T-helper 17 cell (primary cell): ENCODE measurements around the gene DTNB. TPM values are rescaled to one million over a fixed set of nuclear protein-coding genes. Genes with fewer than 3 reads are reported as not detected.
"Not testable (repeated sequence)": the region's sequence is repeated elsewhere in the genome, so short reads cannot be mapped to it uniquely, and the experiment has no call there.

ENCODE experiments used
- ATAC-seq: fragments of 150-1000 bp; cut with Tn5 transposase; 2 replicates; pipeline ENCODE4 v1.10.0; 2021; ENCODE audit warnings: mild to moderate bottlenecking, moderate library complexity
- DNase-seq, 3 donors: peaks; one replicate each; pipeline versions ENCODE4 v3.0.0 to v3.0.0-alpha.2; 2020 to 2021
- H3K9me3 ChIP-seq: one replicate; pipeline ENCODE4 v1.7.0; 2013; ENCODE audit warnings: low read length, mild to moderate bottlenecking; ENCODE audit not compliant: control insufficient read depth, poor library complexity, severe bottlenecking
- H3K27ac Mint-ChIP-seq: one replicate; pipeline ENCODE4 v1.8.0; 2022; ENCODE audit warnings: mild to moderate bottlenecking, moderate library complexity, mixed read lengths
- H3K27me3 Mint-ChIP-seq: one replicate; pipeline ENCODE4 v1.8.0; 2022; ENCODE audit warnings: mixed read lengths
- H3K36me3 Mint-ChIP-seq: one replicate; pipeline ENCODE4 v1.8.0; 2022; ENCODE audit warnings: low read depth, mixed read lengths
- H3K4me1 Mint-ChIP-seq: one replicate; pipeline ENCODE4 v1.8.0; 2022; ENCODE audit warnings: mild to moderate bottlenecking, mixed read lengths
- H3K4me3 Mint-ChIP-seq: one replicate; pipeline ENCODE4 v1.8.0; 2022; ENCODE audit warnings: mild to moderate bottlenecking, moderate library complexity, mixed read lengths
- total RNA-seq, 4 donors: library from RNA in 2 of 4; stranded (reverse) in 2 of 4; gene quantifications; one replicate each; pipeline ENCODE4 v1.2.3 and lab custom pipeline; 2022 to 2026

The DTNB gene
- 10 to 100 TPM; 32.3 to 36.3 TPM for total RNA-seq
- 17.3 to 20.6 reads per million in 2 donors for total RNA-seq (lab: John Stamatoyannopoulos, UW)

- H3K9me3 ChIP-seq = no peaks in the 10 kb centered on the region
- H3K4me1 Mint-ChIP-seq = peaks cover 30% of the 10 kb centered on the region
- H3K36me3 Mint-ChIP-seq = peaks cover 4% of the 10 kb centered on the region
- H3K27ac Mint-ChIP-seq = peak within 1 kb of the TSS; percentile 49
- peak; percentile 65 to 87 (median 82) for DNase-seq
- H3K4me3 Mint-ChIP-seq = peak within 1 kb of the TSS; percentile 88
- H3K27me3 Mint-ChIP-seq = no peaks in the 10 kb centered on the region
- ATAC-seq = peak; percentile 79
Measured at GRCh38 chr2:25673300-25674076, at the start of gene DTNB. DTNB (minus strand) TSS chr2:25673577; CDS start chr2:25652660, 20,917 bp downstream.

DNA sequence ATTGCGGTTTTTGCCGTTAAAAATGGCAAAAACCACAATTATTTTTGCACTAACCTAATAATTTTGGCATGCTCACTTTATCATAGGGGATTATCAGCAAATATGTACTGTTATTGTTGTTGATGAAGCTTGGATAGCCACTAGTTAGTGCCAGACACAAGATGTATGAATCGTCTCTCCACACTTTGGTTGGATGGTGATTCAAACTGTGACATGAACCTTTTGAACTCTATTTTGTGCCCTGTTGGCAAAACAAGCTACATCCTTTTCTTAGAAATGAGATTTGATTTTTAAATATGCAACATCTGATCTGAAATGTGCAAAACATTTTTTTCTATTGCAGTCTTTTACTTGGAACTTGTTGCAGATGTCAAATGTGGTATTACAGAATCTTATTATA lies 48.8 kb upstream of the DTNB start:
- peaks cover 7% of the 10 kb centered on the region for H3K4me1 Mint-ChIP-seq
- no peak for DNase-seq
- no peak for ATAC-seq
- H3K4me3 Mint-ChIP-seq = no peak overlapping the region
- no peaks in the 10 kb centered on the region for H3K36me3 Mint-ChIP-seq
- no peaks in the 10 kb centered on the region for H3K9me3 ChIP-seq
- H3K27me3 Mint-ChIP-seq = peaks cover 15% of the 10 kb centered on the region
- H3K27ac Mint-ChIP-seq = no peak overlapping the region

- no peak overlapping the region for H3K27ac Mint-ChIP-seq
- H3K4me1 Mint-ChIP-seq = peaks cover 7% of the 10 kb centered on the region
- H3K27me3 Mint-ChIP-seq = peaks cover 19% of the 10 kb centered on the region
- no peak for DNase-seq
- no peak for ATAC-seq
- no peaks in the 10 kb centered on the region for H3K9me3 ChIP-seq
- no peaks in the 10 kb centered on the region for H3K36me3 Mint-ChIP-seq
- H3K4me3 Mint-ChIP-seq = no peak overlapping the region
Measured at GRCh38 chr2:25720575-25720974, 47.2 kb upstream of the DTNB start.

DNA sequence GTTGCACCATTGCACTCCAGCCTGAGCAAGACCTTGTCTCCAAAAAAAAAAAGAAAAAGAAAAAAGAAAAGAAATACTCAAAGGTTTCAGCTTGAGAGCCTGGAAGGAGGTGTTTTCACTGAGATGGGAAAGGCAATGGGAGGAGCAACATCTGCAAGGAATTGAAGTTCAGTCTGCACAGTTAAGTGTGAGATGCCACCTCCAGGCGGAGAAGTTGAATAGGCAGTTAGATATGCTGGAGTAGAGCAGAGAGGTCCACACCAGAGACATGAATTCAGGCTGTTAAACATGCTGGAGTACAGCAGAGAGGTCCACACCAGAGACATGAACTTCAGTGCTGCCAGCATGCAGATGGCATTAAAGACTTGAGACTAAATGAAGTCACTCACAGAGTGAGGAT lies 41.4 kb upstream of the DTNB start:
- Mint-ChIP-seq H3K4me3 (no peak overlapping the region), H3K27me3 (peaks cover 33% of the 10 kb centered on the region), H3K36me3 (no peaks in the 10 kb centered on the region), H3K4me1 (peaks cover 12% of the 10 kb centered on the region), H3K27ac (no peak overlapping the region)
- no peaks in the 10 kb centered on the region for H3K9me3 ChIP-seq
- ATAC-seq (no peak), DNase-seq (no peak)

- no peak overlapping the region for H3K4me3 Mint-ChIP-seq
- no peaks in the 10 kb centered on the region for H3K9me3 ChIP-seq
- no peak for ATAC-seq
- H3K27me3 Mint-ChIP-seq = peaks cover 50% of the 10 kb centered on the region
- H3K4me1 Mint-ChIP-seq = peaks cover 9% of the 10 kb centered on the region
- H3K27ac Mint-ChIP-seq = no peak overlapping the region
- DNase-seq = no peak
- H3K36me3 Mint-ChIP-seq = peaks cover 4% of the 10 kb centered on the region
Measured at GRCh38 chr2:25712455-25712854, 39.1 kb upstream of the DTNB start.

DNA sequence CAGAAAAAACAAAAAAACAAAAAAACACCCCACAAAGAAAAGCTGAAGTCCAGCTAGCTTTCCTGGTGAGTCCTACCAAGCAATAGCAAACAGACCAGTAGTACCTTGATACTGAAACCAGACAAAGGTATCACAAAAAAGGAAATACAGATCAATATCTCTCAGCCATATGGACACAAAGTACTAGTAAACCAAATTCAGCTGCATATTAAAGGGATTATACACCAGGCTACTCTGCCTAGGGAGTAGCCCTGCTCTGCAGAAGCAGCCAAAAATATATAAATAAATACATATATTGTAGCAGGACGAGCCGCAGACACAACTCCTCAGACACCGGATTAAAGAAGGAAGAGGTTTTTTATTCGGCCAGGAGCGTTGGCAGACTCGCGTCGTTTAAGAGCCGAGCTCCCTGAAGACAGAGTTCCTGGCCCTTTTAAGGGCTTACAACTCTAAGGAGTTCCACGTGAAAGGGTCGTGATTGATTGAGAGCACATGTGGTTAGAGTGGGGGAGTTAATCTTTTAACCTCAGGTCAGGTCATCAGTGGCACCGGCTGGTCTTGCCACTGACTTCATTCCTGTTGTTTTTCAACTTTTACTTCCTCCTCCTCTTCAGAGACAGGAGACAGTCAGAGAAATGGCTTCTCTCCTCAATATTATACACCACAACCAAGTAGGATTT lies 38.4 kb upstream of the DTNB start:
- no peaks in the 10 kb centered on the region for H3K9me3 ChIP-seq
- Mint-ChIP-seq H3K36me3 (peaks cover 4% of the 10 kb centered on the region), H3K27ac (no peak overlapping the region), H3K4me1 (peaks cover 9% of the 10 kb centered on the region), H3K4me3 (no peak overlapping the region), H3K27me3 (peaks cover 47% of the 10 kb centered on the region)
- DNase-seq (no peak), ATAC-seq (no peak)

- H3K36me3 Mint-ChIP-seq = peaks cover 4% of the 10 kb centered on the region
- peaks cover 9% of the 10 kb centered on the region for H3K4me1 Mint-ChIP-seq
- H3K27ac Mint-ChIP-seq = no peak overlapping the region
- no peak for ATAC-seq
- no peak overlapping the region for H3K4me3 Mint-ChIP-seq
- H3K9me3 ChIP-seq = no peaks in the 10 kb centered on the region
- H3K27me3 Mint-ChIP-seq = peaks cover 45% of the 10 kb centered on the region
- no peak for DNase-seq
Measured at GRCh38 chr2:25710750-25711149, 37.4 kb upstream of the DTNB start.

- no peak overlapping the region for H3K27ac Mint-ChIP-seq
- H3K4me1 Mint-ChIP-seq = peaks cover 9% of the 10 kb centered on the region
- peaks cover 4% of the 10 kb centered on the region for H3K36me3 Mint-ChIP-seq
- peaks cover 45% of the 10 kb centered on the region for H3K27me3 Mint-ChIP-seq
- ATAC-seq (no peak), DNase-seq (no peak)
- no peaks in the 10 kb centered on the region for H3K9me3 ChIP-seq
- peak overlapping the region; percentile 52 for H3K4me3 Mint-ChIP-seq
Measured at GRCh38 chr2:25709349-25709748, 36.0 kb upstream of the DTNB start.

DNA sequence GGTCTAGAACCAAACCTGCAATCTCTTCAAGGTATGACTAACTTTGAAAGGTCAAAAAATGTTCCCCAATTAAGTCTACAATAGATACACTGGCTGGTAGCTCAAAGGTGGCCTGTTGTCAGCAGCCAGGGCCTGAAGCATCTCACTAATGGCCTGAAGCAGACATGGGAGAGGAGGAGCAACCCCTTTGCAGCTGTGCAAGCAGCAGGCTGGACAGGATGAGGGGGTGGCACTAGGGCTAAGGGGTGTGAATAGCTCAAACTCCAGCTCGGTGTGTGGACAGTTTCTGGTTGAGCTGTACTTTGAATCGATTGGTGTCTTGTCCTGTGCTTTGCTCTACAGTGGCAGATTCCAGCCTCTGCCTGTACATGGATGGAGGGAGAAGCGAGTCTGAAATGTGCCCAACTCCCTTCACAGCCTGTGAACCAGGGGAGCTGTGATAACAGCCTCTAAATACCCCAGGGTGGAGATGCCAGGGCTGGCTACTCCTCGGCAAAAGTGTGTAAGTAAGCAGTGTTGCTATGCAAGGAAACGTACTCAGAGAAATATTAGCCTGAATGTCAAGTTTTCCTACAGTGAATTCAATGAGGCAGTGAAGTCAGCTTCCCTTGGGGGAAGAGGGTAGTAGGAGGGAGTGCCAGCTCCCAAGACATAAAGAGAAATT lies 34.7 kb upstream of the DTNB start:
- Mint-ChIP-seq H3K4me1 (peaks cover 9% of the 10 kb centered on the region), H3K4me3 (no peak overlapping the region), H3K36me3 (peaks cover 4% of the 10 kb centered on the region), H3K27ac (no peak overlapping the region), H3K27me3 (peaks cover 45% of the 10 kb centered on the region)
- DNase-seq (no peak), ATAC-seq (no peak)
- no peaks in the 10 kb centered on the region for H3K9me3 ChIP-seq

DNA sequence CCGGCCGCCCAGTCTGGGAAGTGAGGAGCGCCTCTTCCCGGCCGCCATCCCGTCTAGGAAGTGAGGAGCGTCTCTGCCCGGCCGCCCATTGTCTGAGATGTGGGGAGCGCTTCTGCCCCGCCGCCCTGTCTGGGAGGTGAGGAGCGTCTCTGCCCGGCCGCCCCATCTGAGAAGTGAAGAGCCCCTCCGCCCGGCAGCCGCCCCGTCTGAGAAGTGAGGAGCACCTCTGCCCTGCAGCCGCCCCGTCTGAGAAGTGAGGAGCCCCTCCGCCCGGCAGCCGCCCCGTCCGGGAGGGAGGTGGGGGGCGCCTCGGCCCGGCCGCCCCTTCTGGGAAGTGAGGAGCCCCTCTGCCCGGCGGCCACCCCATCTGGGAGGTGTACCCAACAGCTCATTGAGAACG lies 32.2 kb upstream of the DTNB start:
- ATAC-seq, DNase-seq: not testable (repeated sequence)

DNA sequence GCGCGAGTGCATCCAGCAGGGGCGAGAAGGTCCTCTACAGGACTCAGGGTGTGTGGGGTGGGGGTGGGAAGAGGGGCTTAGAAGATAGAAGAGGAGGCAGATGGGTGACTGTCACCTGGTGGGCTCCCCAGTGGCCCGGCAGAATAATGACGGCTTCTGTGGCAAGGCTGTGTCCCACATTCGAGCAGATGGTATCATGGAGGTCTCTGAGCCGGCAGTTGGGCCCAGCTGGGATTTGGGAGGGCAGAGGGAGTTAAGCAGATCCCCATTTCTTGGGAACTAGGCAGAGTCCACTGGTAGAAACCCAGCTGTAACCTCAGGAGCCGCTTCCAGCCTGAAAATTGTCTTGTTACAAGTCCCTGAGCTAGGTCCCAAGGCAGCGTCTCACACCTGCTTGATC lies 28.4 kb upstream of the DTNB start:
- Mint-ChIP-seq H3K27me3 (no peaks in the 10 kb centered on the region), H3K4me1 (peaks cover 3% of the 10 kb centered on the region), H3K36me3 (no peaks in the 10 kb centered on the region), H3K4me3 (no peak overlapping the region), H3K27ac (no peak overlapping the region)
- no peak for DNase-seq
- H3K9me3 ChIP-seq = no peaks in the 10 kb centered on the region
- no peak for ATAC-seq

More for the DNA sequence above, 32.2 kb upstream of the DTNB start:
- not testable (repeated sequence) for H3K9me3 ChIP-seq, H3K36me3 Mint-ChIP-seq, H3K27ac Mint-ChIP-seq, H3K4me1 Mint-ChIP-seq, H3K4me3 Mint-ChIP-seq
- H3K27me3 Mint-ChIP-seq = peaks cover 27% of the 10 kb centered on the region

- ATAC-seq (peak; percentile 45), DNase-seq (no peak)
- Mint-ChIP-seq H3K36me3 (no peaks in the 10 kb centered on the region), H3K4me1 (peaks cover 3% of the 10 kb centered on the region), H3K4me3 (no peak overlapping the region), H3K27ac (no peak overlapping the region), H3K27me3 (no peaks in the 10 kb centered on the region)
- no peaks in the 10 kb centered on the region for H3K9me3 ChIP-seq
Measured at GRCh38 chr2:25700221-25700660, 26.9 kb upstream of the DTNB start.

DNA sequence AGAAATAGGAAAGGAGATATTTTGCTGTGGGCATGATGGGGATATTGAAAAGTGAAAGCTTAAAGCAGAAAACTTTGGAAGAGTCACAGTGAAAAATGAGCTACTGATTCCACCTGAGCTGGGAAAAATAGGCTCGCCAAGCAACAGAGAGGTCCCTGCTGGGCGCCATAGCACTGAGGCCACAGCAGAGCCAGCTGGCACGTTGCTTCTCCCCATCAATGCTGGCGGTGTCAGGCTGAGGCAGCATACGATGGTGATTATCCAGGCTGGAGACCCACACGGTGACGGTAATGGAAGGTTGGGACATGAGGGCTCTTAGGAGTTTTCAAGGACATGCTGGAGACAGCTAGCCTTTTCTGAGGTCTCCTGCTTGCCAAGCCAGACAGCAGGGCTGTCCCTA lies 25.8 kb upstream of the DTNB start:
- Mint-ChIP-seq H3K27ac (no peak overlapping the region), H3K27me3 (no peaks in the 10 kb centered on the region), H3K4me1 (peaks cover 3% of the 10 kb centered on the region), H3K36me3 (no peaks in the 10 kb centered on the region), H3K4me3 (no peak overlapping the region)
- ATAC-seq = no peak
- no peaks in the 10 kb centered on the region for H3K9me3 ChIP-seq
- DNase-seq = no peak
